ENCODE results near the gene CCS.
"Not testable (repeated sequence)": the region's sequence is repeated elsewhere in the genome, so short reads cannot be mapped to it uniquely, and the experiment has no call there.

Gene CCS

GRCh38 chr11:66628061-66628603, 35.1 kb downstream of the CCS start:
- DNase-seq = no peak

- DNase-seq = no peak
Measured at GRCh38 chr11:66629356-66629755, 36.4 kb downstream of the CCS start.

GRCh38 chr11:66631883-66632282, 38.9 kb downstream of the CCS start:
- DNase-seq = no peak

DNA sequence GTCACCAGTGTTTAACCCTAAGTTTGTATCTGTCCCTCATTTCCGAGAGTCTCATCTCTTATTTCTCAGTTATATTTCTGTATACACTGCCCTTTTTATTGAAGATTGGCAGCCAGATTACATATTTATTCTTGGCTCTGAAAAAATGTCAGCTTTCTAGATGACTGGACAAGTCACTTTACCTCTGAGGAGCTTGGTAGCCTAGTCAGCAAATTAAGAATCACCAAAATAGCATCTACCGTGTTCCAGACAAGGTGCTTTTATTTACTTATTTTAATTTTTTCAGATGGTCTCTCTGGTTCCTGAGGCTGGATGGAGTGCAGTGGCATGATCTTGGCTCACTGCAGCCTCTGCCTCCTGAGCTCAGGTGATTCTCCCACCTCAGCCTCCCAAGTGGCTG, 40.0 kb downstream of the CCS start:
- DNase-seq = no peak

GRCh38 chr11:66636411-66636810, 43.4 kb downstream of the CCS start:
- no peak for DNase-seq

DNA sequence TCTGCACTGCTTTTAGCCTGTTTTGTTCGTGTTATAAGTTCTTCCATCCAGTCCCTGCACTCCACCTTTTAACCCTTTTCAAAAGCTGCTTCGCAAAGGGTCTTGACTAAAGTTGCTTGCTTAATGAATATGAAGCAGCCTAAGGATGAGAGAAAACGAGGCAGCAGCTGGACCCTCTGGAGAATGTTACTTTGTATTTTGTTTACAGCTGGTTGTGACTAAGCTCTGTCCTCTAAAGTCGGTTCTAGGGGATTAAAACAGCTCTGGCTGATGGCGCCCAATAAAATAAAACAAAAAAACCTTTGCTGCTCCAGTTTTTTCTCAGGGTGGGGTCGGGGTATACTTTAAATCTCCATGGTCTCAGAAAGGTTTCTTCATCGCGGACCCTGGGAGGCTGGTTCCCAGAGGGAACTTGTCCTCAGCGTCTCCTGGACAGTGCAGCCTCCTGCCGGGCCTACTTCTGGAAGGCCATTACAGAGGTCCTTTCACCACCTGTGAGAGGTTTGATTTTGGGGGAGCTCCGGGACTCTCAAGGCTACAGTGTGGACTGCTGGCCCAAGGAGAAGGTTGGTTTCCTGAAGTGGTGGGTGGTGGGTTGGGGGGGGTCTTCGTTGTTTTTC, 44.7 kb downstream of the CCS start:
- no peak for DNase-seq

DNA sequence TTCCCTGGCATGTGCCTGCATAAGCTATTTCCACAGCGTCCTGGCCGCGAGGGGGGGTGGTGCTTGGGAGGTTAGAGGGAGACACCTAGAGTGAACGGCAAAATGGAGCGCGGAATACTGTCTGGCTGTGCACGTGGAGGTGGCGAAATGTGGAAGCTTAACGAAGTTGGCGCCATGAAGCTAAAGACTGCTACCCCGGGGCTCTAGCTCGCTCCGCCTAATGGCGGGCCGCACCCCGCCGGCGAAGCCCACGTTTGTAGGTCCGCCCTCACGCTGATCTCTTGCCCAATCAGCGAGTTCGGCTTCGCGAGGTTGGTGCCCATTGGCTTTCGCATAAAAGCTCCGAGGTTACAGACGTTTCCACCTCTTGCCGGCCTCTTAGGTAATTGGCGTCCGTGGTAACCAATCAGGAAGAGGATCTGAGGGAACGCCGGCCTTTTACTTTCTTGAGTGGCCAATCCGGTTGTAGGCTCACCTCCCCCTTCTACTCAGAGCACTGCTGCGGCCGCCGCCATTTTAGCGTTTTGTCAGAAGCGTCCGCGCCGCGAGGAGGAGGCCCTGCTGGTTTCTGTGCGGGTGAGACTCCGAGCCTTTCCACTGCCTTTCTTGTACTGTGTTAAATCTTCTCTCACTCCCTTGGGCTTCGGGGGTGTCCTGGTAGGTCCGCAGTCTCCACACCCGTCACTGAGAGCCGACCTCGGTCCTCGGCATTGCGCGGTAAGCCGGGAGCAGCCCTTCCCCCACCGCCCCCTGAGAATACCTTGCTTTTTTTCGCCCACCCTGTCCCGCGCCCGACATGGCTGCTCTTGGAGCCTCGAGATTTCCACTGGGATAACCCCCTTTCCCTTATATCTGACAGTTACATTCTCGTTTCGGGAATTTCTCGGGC, 45.4 kb downstream of the CCS start, which contains the start of gene RBM4:
TSS of gene RBM4 (plus strand) at position 527 of the 889 bp plus-strand sequence. CDS start 1,009 bp downstream, outside the sequence.
- peak; percentile 76 for DNase-seq

DNA sequence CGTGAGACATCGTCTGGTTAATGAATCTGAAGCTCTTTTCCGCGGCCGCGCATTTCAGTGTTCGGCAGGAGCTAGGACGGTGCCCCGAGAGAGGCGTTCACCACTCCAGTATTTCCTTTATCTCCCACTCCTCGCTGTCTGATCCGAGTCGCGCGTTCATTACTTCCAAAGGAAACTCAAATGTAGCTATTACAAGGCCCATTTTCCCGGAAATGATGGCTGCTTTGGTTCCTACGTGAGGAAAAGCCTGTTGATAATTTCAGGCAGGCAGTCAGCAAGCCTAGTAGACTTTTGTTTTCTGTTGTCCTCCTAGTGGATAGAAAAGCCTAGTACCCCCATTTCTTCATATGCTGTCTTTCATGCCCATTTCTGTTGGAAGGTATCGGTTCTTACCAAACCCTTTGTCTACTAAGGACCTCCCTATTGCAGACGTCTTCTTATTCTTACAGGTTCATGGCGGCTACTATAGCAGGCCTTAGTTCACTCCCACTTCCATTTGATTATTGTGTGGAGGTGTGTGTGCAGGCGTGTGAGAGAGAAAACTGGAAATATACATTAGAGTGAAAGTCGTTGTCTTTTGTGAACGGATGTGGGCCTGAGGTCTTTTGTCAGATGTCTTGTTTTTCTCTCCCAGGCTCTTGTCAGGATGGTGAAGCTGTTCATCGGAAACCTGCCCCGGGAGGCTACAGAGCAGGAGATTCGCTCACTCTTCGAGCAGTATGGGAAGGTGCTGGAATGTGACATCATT, 46.3 kb downstream of the CCS start:
- DNase-seq = no peak

DNA sequence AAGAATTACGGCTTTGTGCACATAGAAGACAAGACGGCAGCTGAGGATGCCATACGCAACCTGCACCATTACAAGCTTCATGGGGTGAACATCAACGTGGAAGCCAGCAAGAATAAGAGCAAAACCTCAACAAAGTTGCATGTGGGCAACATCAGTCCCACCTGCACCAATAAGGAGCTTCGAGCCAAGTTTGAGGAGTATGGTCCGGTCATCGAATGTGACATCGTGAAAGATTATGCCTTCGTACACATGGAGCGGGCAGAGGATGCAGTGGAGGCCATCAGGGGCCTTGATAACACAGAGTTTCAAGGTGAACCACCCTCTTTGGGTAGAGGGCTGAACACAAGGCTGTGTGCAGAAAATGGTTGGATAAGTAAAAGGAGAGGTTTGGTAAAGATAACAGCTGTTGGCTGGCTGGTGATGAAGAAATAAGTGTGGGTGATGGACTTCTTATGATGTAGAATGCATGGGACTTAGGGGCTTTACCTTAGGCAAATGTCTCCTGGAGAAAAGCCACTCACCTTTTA, 46.9 kb downstream of the CCS start:
- DNase-seq = not testable (repeated sequence)

DNA sequence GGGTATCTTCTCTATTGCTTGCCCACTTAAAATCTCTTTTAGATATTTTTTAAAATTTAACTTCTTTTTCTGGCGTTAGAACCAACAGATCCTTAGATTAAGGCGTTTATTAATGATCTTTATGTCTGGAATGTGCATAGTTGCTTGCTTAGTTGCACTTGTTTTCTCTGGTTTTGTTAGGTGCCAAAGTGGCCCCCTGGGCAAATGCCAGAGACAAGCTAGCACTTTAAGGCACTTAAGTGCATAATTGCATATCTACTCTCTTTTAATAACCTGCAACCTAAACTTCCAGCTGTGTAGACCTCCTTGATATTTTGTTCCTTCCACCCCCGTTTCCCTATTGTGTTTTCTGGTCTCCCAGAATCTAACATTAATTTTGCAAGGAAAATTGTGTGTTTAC, 48.8 kb downstream of the CCS start:
- DNase-seq = no peak

DNA sequence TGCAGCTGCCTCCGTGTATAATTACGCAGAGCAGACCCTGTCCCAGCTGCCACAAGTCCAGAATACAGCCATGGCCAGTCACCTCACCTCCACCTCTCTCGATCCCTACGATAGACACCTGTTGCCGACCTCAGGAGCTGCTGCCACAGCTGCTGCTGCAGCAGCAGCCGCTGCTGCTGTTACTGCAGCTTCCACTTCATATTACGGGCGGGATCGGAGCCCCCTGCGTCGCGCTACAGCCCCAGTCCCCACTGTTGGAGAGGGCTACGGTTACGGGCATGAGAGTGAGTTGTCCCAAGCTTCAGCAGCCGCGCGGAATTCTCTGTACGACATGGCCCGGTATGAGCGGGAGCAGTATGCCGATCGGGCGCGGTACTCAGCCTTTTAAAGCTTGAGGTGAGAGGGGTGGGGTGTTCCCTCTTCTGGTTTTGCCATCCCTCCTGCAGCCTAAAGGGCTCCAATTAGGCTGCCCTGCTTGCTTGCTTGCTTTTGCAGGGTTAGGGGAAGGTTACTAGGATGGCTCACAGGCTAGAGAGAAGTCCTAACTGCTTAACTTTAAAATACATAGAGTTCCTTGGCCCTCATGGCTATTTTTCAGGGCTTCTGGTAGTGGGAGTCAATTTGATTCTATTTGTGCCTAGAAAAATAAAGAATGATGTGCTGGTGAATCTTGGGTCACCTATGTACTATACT, 50.9 kb downstream of the CCS start:
- no peak for DNase-seq

- DNase-seq = no peak
Measured at GRCh38 chr11:66646828-66647227, 53.8 kb downstream of the CCS start.

GRCh38 chr11:66649903-66650302, 56.9 kb downstream of the CCS start:
- no peak for DNase-seq

- DNase-seq = no peak
Measured at GRCh38 chr11:66651016-66651415, 58.0 kb downstream of the CCS start.

DNA sequence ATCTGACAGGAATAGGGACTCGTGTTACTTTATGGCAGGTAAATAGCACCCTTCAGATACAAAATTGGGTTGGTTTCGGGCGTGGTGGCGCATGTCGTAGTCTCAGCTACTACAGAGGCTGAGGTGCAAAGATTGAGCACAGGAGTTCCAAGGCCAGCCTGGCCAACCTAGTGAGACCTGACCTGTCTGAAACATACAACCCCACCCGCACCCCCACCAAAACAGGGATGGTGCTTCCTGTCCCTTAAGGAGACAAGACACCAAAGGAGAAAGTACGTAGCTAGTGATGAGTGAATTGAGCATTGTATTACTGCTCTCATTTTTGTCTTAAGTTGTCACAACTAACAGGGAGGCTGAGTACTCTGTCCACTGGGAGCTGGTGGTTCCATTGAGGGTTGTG, 59.7 kb downstream of the CCS start:
- no peak for DNase-seq

- no peak for DNase-seq
Measured at GRCh38 chr11:66653123-66653522, 60.1 kb downstream of the CCS start.

Data from activated gamma-delta T cell (primary cell).